OCI-LY3 (cell line): ENCODE data around the gene MYOT.

Source experiments
- H2AFZ ChIP-seq: fragments of 200-600, 300-600 bp; shearing (Covaris generic); 2 replicates; pipeline ENCODE4 v1.6.0; 2014; ENCODE audit warnings: antibody characterized with exemption, low read depth, low read length
- H3K27ac ChIP-seq: fragments of 200-600, 300-600 bp; sonication (generic); 2 replicates; pipeline ENCODE4 v1.5.1; 2014; ENCODE audit warnings: mild to moderate bottlenecking, low read length, moderate library complexity, mixed read lengths
- H3K27me3 ChIP-seq: fragments of 200-600, 300-600 bp; sonication (generic); 2 replicates; pipeline ENCODE4 v1.6.1; 2014; ENCODE audit warnings: low read depth, low read length, mixed read lengths
- H3K36me3 ChIP-seq: fragments of 200-600, 300-600 bp; sonication (generic); replicated peaks from 2 replicates; pipeline ENCODE3; 2014; ENCODE audit warnings: low read depth, low read length, mixed read lengths
- H3K4me1 ChIP-seq: fragments of 300-600, 200-600 bp; sonication (generic); 2 replicates; pipeline ENCODE4 v1.6.1; 2014; ENCODE audit warnings: low read length, mixed read lengths
- H3K4me2 ChIP-seq: fragments of 200-600, 300-600 bp; sonication (generic); 2 replicates; pipeline ENCODE4 v1.6.1; 2014; ENCODE audit warnings: low read length, mixed read lengths
- H3K4me3 ChIP-seq: fragments of 300-600, 200-600 bp; sonication (generic); 2 replicates; pipeline ENCODE4 v1.5.1; 2014; ENCODE audit warnings: antibody characterized with exemption, mild to moderate bottlenecking, low read length, moderate library complexity
- H3K79me2 ChIP-seq: fragments of 300-600, 200-600 bp; shearing (Covaris generic); 2 replicates; pipeline ENCODE4 v1.6.1; 2014; ENCODE audit warnings: mild to moderate bottlenecking, low read length, mixed read lengths
- H3K9ac ChIP-seq: fragments of 300-600, 200-600 bp; shearing (Covaris generic); 2 replicates; pipeline ENCODE4 v1.6.0; 2014; ENCODE audit warnings: mild to moderate bottlenecking, low read length, moderate library complexity
- H3K9me3 ChIP-seq: fragments of 200-600, 300-600 bp; shearing (Covaris generic); 2 replicates; pipeline ENCODE4 v1.6.1; 2014; ENCODE audit warnings: low read length, mixed read lengths; ENCODE audit not compliant: insufficient read depth
- H4K20me1 ChIP-seq: fragments of 200-600, 300-600 bp; sonication (generic); 2 replicates; pipeline ENCODE4 v1.6.1; 2016; ENCODE audit warnings: low read length, mixed read lengths; ENCODE audit not compliant: insufficient read depth
- CTCF ChIP-seq: fragments of 200-600, 300-600 bp; sonication (generic); IDR thresholded peaks from 2 replicates; pipeline ENCODE4 v1.5.1; 2014; ENCODE audit warnings: antibody characterized with exemption, low read length, low read depth
- EZH2phosphoT487 ChIP-seq: fragments of 200-600 bp; shearing (Covaris generic); IDR thresholded peaks from 2 replicates; pipeline ENCODE4 v1.6.1; 2018; ENCODE audit warnings: antibody characterized with exemption, mixed run types, low read depth

The MYOT gene

GRCh38 chr5:137876101-137876500 lies 8.4 kb downstream of the MYOT start:
- no peaks in the 10 kb centered on the region for H3K36me3 ChIP-seq
- no peak overlapping the region for H3K9ac ChIP-seq
- H3K9me3 ChIP-seq = no peaks in the 10 kb centered on the region
- no peaks in the 10 kb centered on the region for H3K4me1 ChIP-seq
- H3K27ac ChIP-seq = no peak overlapping the region
- no peak overlapping the region for H3K4me2 ChIP-seq
- no peaks in the 10 kb centered on the region for H4K20me1 ChIP-seq
- H2AFZ ChIP-seq = no peak overlapping the region
- H3K79me2 ChIP-seq = no peaks in the 10 kb centered on the region
- H3K4me3 ChIP-seq = no peak overlapping the region
- H3K27me3 ChIP-seq = no peaks in the 10 kb centered on the region
- no peak for TF ChIP-seq CTCF
- TF ChIP-seq EZH2phosphoT487 = no peak

- Histone ChIP-seq H2AFZ (no peak overlapping the region), H3K36me3 (no peaks in the 10 kb centered on the region), H3K4me1 (no peaks in the 10 kb centered on the region), H3K9me3 (no peaks in the 10 kb centered on the region), H3K27ac (no peak overlapping the region), H4K20me1 (no peaks in the 10 kb centered on the region), H3K79me2 (no peaks in the 10 kb centered on the region), H3K4me2 (no peak overlapping the region), H3K9ac (no peak overlapping the region), H3K4me3 (no peak overlapping the region), H3K27me3 (no peaks in the 10 kb centered on the region)
- TF ChIP-seq CTCF (no peak), EZH2phosphoT487 (no peak)
Measured at GRCh38 chr5:137880313-137880712, 12.7 kb downstream of the MYOT start.

- Histone ChIP-seq H4K20me1 (no peaks in the 10 kb centered on the region), H3K27ac (no peak overlapping the region), H3K4me3 (peak overlapping the region; percentile 99), H3K9me3 (no peaks in the 10 kb centered on the region), H3K27me3 (no peaks in the 10 kb centered on the region), H3K79me2 (peaks cover 4% of the 10 kb centered on the region; the same call in 1 of the 2 replicates), H3K9ac (peak overlapping the region; percentile 99; the same call in 1 of the 2 replicates), H2AFZ (no peak overlapping the region), H3K4me2 (peak overlapping the region; percentile 82), H3K36me3 (no peaks in the 10 kb centered on the region), H3K4me1 (peaks cover 12% of the 10 kb centered on the region)
- TF ChIP-seq CTCF (no peak), EZH2phosphoT487 (no peak)
Measured at GRCh38 chr5:137887831-137888230, 20.2 kb downstream of the MYOT start.

- peak overlapping the region; percentile 99 for H3K4me3 ChIP-seq
Measured at GRCh38 chr5:137888466-137888862, 20.8 kb downstream of the MYOT start.

More at GRCh38 chr5:137888466-137888862, 20.8 kb downstream of the MYOT start:
- Histone ChIP-seq H3K4me2 (peak overlapping the region; percentile 82), H3K27me3 (no peaks in the 10 kb centered on the region), H3K9ac (peak overlapping the region; percentile 99), H3K4me1 (peaks cover 12% of the 10 kb centered on the region), H3K27ac (peak overlapping the region; percentile 66), H3K36me3 (no peaks in the 10 kb centered on the region), H4K20me1 (no peaks in the 10 kb centered on the region), H3K79me2 (peaks cover 4% of the 10 kb centered on the region; the same call in 1 of the 2 replicates), H3K9me3 (no peaks in the 10 kb centered on the region), H2AFZ (peak overlapping the region; percentile 99)
- TF ChIP-seq EZH2phosphoT487 (no peak), CTCF (no peak)
